Measurements from ENCODE around the gene ASCC2. TPM values are rescaled to one million over a fixed set of nuclear protein-coding genes. Genes with fewer than 3 reads are reported as not detected.

The ASCC2 gene
- total and polyA plus RNA-seq, 7 experiments from 2014 or later = 48.7 to 101 (median 90.5) TPM

GRCh38 chr22:29784451-29785361, 53.4 kb downstream of the ASCC2 start:
- Mint-ChIP-seq H3K36me3 (peaks cover 0 to 28% (median 9%) of the 10 kb centered on the region in 5 donors), H3K9me3 (peaks cover 0 to 2% (median 0%) of the 10 kb centered on the region in 11 donors), H3K27ac (no peak overlapping the region), H3K27me3 (no peaks in the 10 kb centered on the region), H3K4me3 (no peak overlapping the region), H3K4me1 (peaks cover 0 to 4% (median 0%) of the 10 kb centered on the region in 7 donors)
- POLR2A ChIA-PET = no interaction called here
- CTCF ChIA-PET = no interaction called here
- DNase-seq = no peak
- intact Hi-C loops (cut with micrococcal nuclease) = no loop called here
- no peaks in the 10 kb centered on the region for H3K9me3 ChIP-seq (ENCODE audit: control insufficient read depth in 2 of 3, low read length in 3 of 3)
- no peaks in the 10 kb centered on the region for H3K27me3 ChIP-seq (ENCODE audit: control insufficient read depth in 2 of 2, insufficient read depth in 2 of 2, low read length in 2 of 2)
- no peak overlapping the region for H3K27ac ChIP-seq (ENCODE audit: low read depth, low read length)
- ATAC-seq = no peak
- peaks cover 0 to 29% (median 0%) of the 10 kb centered on the region in 3 experiments for H3K36me3 ChIP-seq (ENCODE audit: control insufficient read depth in 2 of 3, insufficient read depth in 3 of 3, low read length in 3 of 3)
- no peak overlapping the region for H3K4me3 ChIP-seq (ENCODE audit: low read length)
- no peaks in the 10 kb centered on the region for H3K4me1 ChIP-seq (ENCODE audit: control insufficient read depth in 2 of 2, insufficient read depth in 2 of 2, low read length in 2 of 2)

- ChIA-PET CTCF (interaction anchor here (0.5 to 0.6 kb wide), 2 partner anchors 55 to 200 kb away, joined by 3 read pairs; no protein-coding TSS in a partner anchor), POLR2A (no interaction called here)
- Mint-ChIP-seq H3K27me3 (peaks cover 0 to 2% (median 0%) of the 10 kb centered on the region in 5 donors), H3K27ac (no peak overlapping the region), H3K36me3 (peaks cover 0 to 8% (median 0%) of the 10 kb centered on the region in 5 donors), H3K9me3 (peaks cover 0 to 2% (median 0%) of the 10 kb centered on the region in 11 donors), H3K4me3 (no peak overlapping the region), H3K4me1 (peaks cover 0 to 4% (median 0%) of the 10 kb centered on the region in 7 donors)
- Histone ChIP-seq H3K4me1 (ENCODE audit: control insufficient read depth in 2 of 2, insufficient read depth in 2 of 2, low read length in 2 of 2) (no peaks in the 10 kb centered on the region), H3K9me3 (ENCODE audit: control insufficient read depth in 2 of 3, low read length in 3 of 3) (no peaks in the 10 kb centered on the region), H3K27ac (ENCODE audit: low read depth, low read length) (no peak overlapping the region), H3K36me3 (ENCODE audit: control insufficient read depth in 2 of 3, insufficient read depth in 3 of 3, low read length in 3 of 3) (peaks cover 0 to 4% (median 0%) of the 10 kb centered on the region in 3 experiments), H3K4me3 (ENCODE audit: low read length) (no peak overlapping the region), H3K27me3 (ENCODE audit: control insufficient read depth in 2 of 2, insufficient read depth in 2 of 2, low read length in 2 of 2) (no peaks in the 10 kb centered on the region)
- DNase-seq (no peak), ATAC-seq (no peak)
- intact Hi-C loops (cut with micrococcal nuclease) = no loop called here
Measured at GRCh38 chr22:29782061-29782845, 55.8 kb downstream of the ASCC2 start.

DNA sequence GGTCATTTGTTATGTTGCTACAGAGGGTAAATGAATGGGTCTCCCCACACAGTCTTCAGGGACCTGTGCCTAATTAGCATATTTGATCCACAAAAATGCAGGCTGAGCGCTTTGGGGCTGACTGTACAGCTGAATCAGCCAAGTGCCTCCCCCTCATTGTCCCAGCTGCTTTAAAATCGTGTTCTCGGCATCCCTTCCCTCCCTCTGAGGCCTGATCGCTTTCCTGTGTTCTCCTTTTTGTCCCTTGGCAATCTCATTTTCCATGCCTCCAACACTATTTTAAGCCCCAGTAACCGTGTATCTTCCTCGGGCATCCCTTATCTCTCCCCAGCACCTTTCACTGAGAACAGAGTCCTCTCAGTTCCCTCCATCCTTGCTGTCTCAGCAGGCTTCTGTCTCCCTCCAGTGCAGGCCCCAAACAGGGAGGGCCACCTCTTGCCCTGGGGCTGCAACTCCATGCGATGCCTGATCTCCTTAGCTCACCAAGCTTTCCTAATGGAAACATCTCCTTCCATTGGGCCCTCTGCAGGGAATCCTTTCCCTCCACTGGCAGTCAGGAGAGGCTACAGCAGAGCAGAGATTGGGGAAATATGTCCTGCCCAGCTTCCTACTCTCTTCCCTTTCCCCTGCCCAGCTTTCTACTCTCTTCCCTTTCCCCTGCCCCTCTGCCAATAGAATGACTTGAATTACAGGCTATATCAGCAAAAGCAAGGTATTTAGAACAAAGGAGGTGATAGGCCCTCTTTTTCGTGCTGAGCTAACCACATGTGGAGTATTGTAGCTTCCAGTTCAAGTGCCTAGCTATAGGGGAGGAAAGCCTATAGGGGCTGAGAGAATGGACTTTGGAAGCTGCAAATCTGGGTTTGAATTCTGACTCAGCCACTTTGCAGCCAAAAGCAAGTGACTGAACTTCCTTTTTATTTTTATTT, 57.1 kb downstream of the ASCC2 start:
- ChIA-PET CTCF (interaction anchor here (0.6 kb wide), 1 partner anchor 56 kb away, joined by 3 read pairs; no protein-coding TSS in a partner anchor), POLR2A (no interaction called here)
- peaks cover 0 to 1% (median 0%) of the 10 kb centered on the region in 5 donors for H3K36me3 Mint-ChIP-seq
- no peaks in the 10 kb centered on the region for H3K4me1 ChIP-seq (ENCODE audit: control insufficient read depth in 2 of 2, insufficient read depth in 2 of 2, low read length in 2 of 2)
- DNase-seq (no peak), ATAC-seq (no peak)
- intact Hi-C loops (cut with micrococcal nuclease) = no loop called here
- peaks cover 0 to 2% (median 0%) of the 10 kb centered on the region in 5 donors for H3K27me3 Mint-ChIP-seq
- H3K9me3 Mint-ChIP-seq = peaks cover 0 to 2% (median 0%) of the 10 kb centered on the region in 11 donors
- H3K27me3 ChIP-seq (ENCODE audit: control insufficient read depth in 2 of 2, insufficient read depth in 2 of 2, low read length in 2 of 2) = no peaks in the 10 kb centered on the region
- peak overlapping the region in 1 of 9 donors; percentile 59 for H3K27ac Mint-ChIP-seq
- no peak overlapping the region for H3K4me3 Mint-ChIP-seq
- peaks cover 0 to 4% (median 0%) of the 10 kb centered on the region in 7 donors for H3K4me1 Mint-ChIP-seq
- no peak overlapping the region for H3K27ac ChIP-seq (ENCODE audit: low read depth, low read length)
- H3K9me3 ChIP-seq (ENCODE audit: control insufficient read depth in 2 of 3, low read length in 3 of 3) = no peaks in the 10 kb centered on the region
- no peaks in the 10 kb centered on the region for H3K36me3 ChIP-seq (ENCODE audit: control insufficient read depth in 2 of 3, insufficient read depth in 3 of 3, low read length in 3 of 3)
- H3K4me3 ChIP-seq (ENCODE audit: low read length) = no peak overlapping the region

GRCh38 chr22:29780220-29780619, 57.9 kb downstream of the ASCC2 start:
- Mint-ChIP-seq H3K36me3 (no peaks in the 10 kb centered on the region), H3K4me3 (no peak overlapping the region), H3K9me3 (peaks cover 0 to 2% (median 0%) of the 10 kb centered on the region in 11 donors), H3K4me1 (peaks cover 0 to 4% (median 0%) of the 10 kb centered on the region in 7 donors), H3K27ac (peak overlapping the region in 1 of 9 donors; percentile 54), H3K27me3 (peaks cover 0 to 2% (median 0%) of the 10 kb centered on the region in 5 donors)
- H3K4me3 ChIP-seq (ENCODE audit: low read length) = no peak overlapping the region
- H3K27me3 ChIP-seq (ENCODE audit: control insufficient read depth in 2 of 2, insufficient read depth in 2 of 2, low read length in 2 of 2) = no peaks in the 10 kb centered on the region
- DNase-seq (no peak), ATAC-seq (no peak)
- H3K36me3 ChIP-seq (ENCODE audit: control insufficient read depth in 2 of 3, insufficient read depth in 3 of 3, low read length in 3 of 3) = no peaks in the 10 kb centered on the region
- CTCF ChIA-PET = no interaction called here
- POLR2A ChIA-PET = interaction anchor here (0.9 kb wide), 1 partner anchor 11 kb away, joined by 3 read pairs; no protein-coding TSS in a partner anchor
- no peak overlapping the region for H3K27ac ChIP-seq (ENCODE audit: low read depth, low read length)
- no peaks in the 10 kb centered on the region for H3K9me3 ChIP-seq (ENCODE audit: control insufficient read depth in 2 of 3, low read length in 3 of 3)
- H3K4me1 ChIP-seq (ENCODE audit: control insufficient read depth in 2 of 2, insufficient read depth in 2 of 2, low read length in 2 of 2) = no peaks in the 10 kb centered on the region
- intact Hi-C loops (cut with micrococcal nuclease) = no loop called here

DNA sequence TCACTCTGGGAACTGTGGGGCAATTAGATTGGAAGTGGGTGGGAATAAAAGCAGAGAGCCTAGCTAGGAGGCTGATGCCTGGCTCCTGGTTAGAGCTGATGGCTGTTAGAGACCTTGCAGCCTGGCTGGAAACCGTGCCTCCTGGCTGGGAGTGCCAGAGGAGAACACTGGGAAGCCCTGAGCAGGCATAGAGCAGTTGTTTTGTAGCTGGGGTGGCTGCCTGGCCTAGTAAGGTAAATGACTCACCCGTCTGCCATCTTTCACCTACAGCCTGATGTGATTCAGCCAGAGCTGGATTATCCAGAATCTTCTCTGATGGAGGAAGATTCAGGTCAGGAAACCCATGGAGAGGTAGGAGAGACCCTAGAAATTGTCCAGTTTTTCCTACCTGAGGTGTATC, 64.8 kb downstream of the ASCC2 start:
- Histone ChIP-seq H3K9me3 (ENCODE audit: control insufficient read depth in 2 of 3, low read length in 3 of 3) (no peaks in the 10 kb centered on the region), H3K27ac (ENCODE audit: low read depth, low read length) (no peak overlapping the region), H3K4me3 (ENCODE audit: low read length) (no peak overlapping the region), H3K27me3 (ENCODE audit: control insufficient read depth in 2 of 2, insufficient read depth in 2 of 2, low read length in 2 of 2) (no peaks in the 10 kb centered on the region), H3K4me1 (ENCODE audit: control insufficient read depth in 2 of 2, insufficient read depth in 2 of 2, low read length in 2 of 2) (peaks cover 6% of the 10 kb centered on the region in 2 donors), H3K36me3 (ENCODE audit: control insufficient read depth in 2 of 3, insufficient read depth in 3 of 3, low read length in 3 of 3) (peaks cover 0 to 18% (median 3%) of the 10 kb centered on the region in 3 experiments)
- CTCF ChIA-PET = no interaction called here
- DNase-seq (no peak), ATAC-seq (no peak)
- Mint-ChIP-seq H3K27ac (no peak overlapping the region), H3K4me1 (peaks cover 5 to 20% (median 11%) of the 10 kb centered on the region in 7 donors), H3K4me3 (peak overlapping the region in 1 of 10 donors; percentile 29), H3K27me3 (no peaks in the 10 kb centered on the region), H3K36me3 (peaks cover 0 to 16% (median 9%) of the 10 kb centered on the region in 5 donors), H3K9me3 (no peaks in the 10 kb centered on the region)
- intact Hi-C loops (cut with micrococcal nuclease) = no loop called here
- POLR2A ChIA-PET = no interaction called here

Measured in naive thymus-derived CD4-positive, alpha-beta T cell (primary cell).